Naive B cell (primary cell): ENCODE results near the gene ITIH3. TPM values are rescaled to one million over a fixed set of nuclear protein-coding genes. Genes with fewer than 3 reads are reported as not detected.

ENCODE experiments used
- ATAC-seq, 2 donors: fragments of 150-1000 bp; cut with Tn5 transposase; 2 replicates each; pipeline ENCODE4 v1.10.0; 2021; ENCODE audit warnings: low read depth in 2 of 2, mild to moderate bottlenecking in 2 of 2, moderate library complexity in 2 of 2
- DNase-seq: peaks from one replicate; pipeline ENCODE4 v3.0.0; 2022
- H3K27ac Mint-ChIP-seq, 6 donors: one replicate each; pipeline ENCODE4 v1.8.0; 2020 to 2022; ENCODE audit warnings: mild to moderate bottlenecking in 6 of 6, mixed read lengths in 6 of 6, moderate library complexity in 5 of 6, inconsistent platforms in 2 of 6
- H3K27me3 Mint-ChIP-seq, 3 donors: one replicate each; pipeline ENCODE4 v1.8.0; 2021 to 2022; ENCODE audit warnings: mixed read lengths in 3 of 3, mild to moderate bottlenecking in 1 of 3
- H3K36me3 Mint-ChIP-seq, 2 donors: one replicate each; pipeline ENCODE4 v1.8.0; 2020 to 2022; ENCODE audit warnings: mixed read lengths in 2 of 2, inconsistent platforms in 1 of 2, mild to moderate bottlenecking in 1 of 2
- H3K4me1 Mint-ChIP-seq, 3 donors: one replicate each; pipeline ENCODE4 v1.8.0; 2020 to 2022; ENCODE audit warnings: mixed read lengths in 3 of 3, inconsistent platforms in 1 of 3, mild to moderate bottlenecking in 1 of 3, moderate library complexity in 1 of 3
- H3K4me3 Mint-ChIP-seq, 8 donors: one replicate each; pipeline ENCODE4 v1.8.0; 2020 to 2022; ENCODE audit warnings: mild to moderate bottlenecking in 8 of 8, mixed read lengths in 8 of 8, moderate library complexity in 8 of 8, inconsistent platforms in 2 of 8
- H3K9me3 Mint-ChIP-seq, 7 donors: one replicate each; pipeline ENCODE4 v1.8.0; 2020 to 2022; ENCODE audit warnings: mixed read lengths in 7 of 7, mild to moderate bottlenecking in 5 of 7, inconsistent platforms in 2 of 7, moderate library complexity in 1 of 7
- polyA plus RNA-seq, 6 donors: library from polyadenylated mRNA; unstranded; fragments of 300-500 nt; fragmentation: Illumina TruSeq; gene quantifications; one replicate each; pipeline ENCODE4 v1.2.3, GENCODE V29; 2021; ENCODE audit warnings: low read depth in 6 of 6

The ITIH3 gene
- polyA plus RNA-seq, 6 donors from 2014 or later = not detected

GRCh38 chr3:52841981-52842340 lies 47.4 kb downstream of the ITIH3 start:
- Mint-ChIP-seq H3K4me3 (no peak overlapping the region), H3K4me1 (peaks cover 0 to 10% (median 3%) of the 10 kb centered on the region in 3 donors), H3K9me3 (peaks cover 0 to 2% (median 0%) of the 10 kb centered on the region in 7 donors), H3K27ac (no peak overlapping the region), H3K36me3 (peaks cover 4 to 26% of the 10 kb centered on the region in 2 donors), H3K27me3 (no peaks in the 10 kb centered on the region)
- ATAC-seq (no peak), DNase-seq (no peak)

GRCh38 chr3:52842424-52842823 lies 47.8 kb downstream of the ITIH3 start:
- DNase-seq = no peak
- no peaks in the 10 kb centered on the region for H3K27me3 Mint-ChIP-seq
- H3K4me1 Mint-ChIP-seq = peaks cover 0 to 10% (median 3%) of the 10 kb centered on the region in 3 donors
- peaks cover 3 to 26% of the 10 kb centered on the region in 2 donors for H3K36me3 Mint-ChIP-seq
- peaks cover 0 to 2% (median 0%) of the 10 kb centered on the region in 7 donors for H3K9me3 Mint-ChIP-seq
- no peak for ATAC-seq
- no peak overlapping the region for H3K4me3 Mint-ChIP-seq
- peak overlapping the region in 1 of 6 donors; percentile 53 for H3K27ac Mint-ChIP-seq

GRCh38 chr3:52843108-52843865 lies 48.7 kb downstream of the ITIH3 start:
- Mint-ChIP-seq H3K36me3 (peaks cover 0 to 26% of the 10 kb centered on the region in 2 donors), H3K27me3 (no peaks in the 10 kb centered on the region), H3K27ac (peak overlapping the region in 1 of 6 donors; percentile 64), H3K4me3 (peak overlapping the region in 1 of 8 donors; percentile 29), H3K4me1 (peaks cover 0 to 10% (median 3%) of the 10 kb centered on the region in 3 donors), H3K9me3 (peaks cover 0 to 2% (median 0%) of the 10 kb centered on the region in 7 donors)
- ATAC-seq (no peak), DNase-seq (no peak)

GRCh38 chr3:52843881-52844280 lies 49.3 kb downstream of the ITIH3 start:
- Mint-ChIP-seq H3K36me3 (peaks cover 0 to 26% of the 10 kb centered on the region in 2 donors), H3K27ac (no peak overlapping the region), H3K27me3 (no peaks in the 10 kb centered on the region)

GRCh38 chr3:52844290-52844975 lies 49.8 kb downstream of the ITIH3 start:
- Mint-ChIP-seq H3K27me3 (no peaks in the 10 kb centered on the region), H3K36me3 (peaks cover 0 to 26% of the 10 kb centered on the region in 2 donors), H3K9me3 (peaks cover 0 to 2% (median 0%) of the 10 kb centered on the region in 7 donors), H3K4me3 (peak overlapping the region in 2 of 8 donors; percentile 29 to 30), H3K27ac (peak overlapping the region in 1 of 6 donors; percentile 90), H3K4me1 (peaks cover 0 to 5% (median 3%) of the 10 kb centered on the region in 3 donors)
- ATAC-seq (no peak), DNase-seq (no peak)

More at GRCh38 chr3:52843881-52844280, 49.3 kb downstream of the ITIH3 start:
- DNase-seq = no peak
- ATAC-seq = no peak
- Mint-ChIP-seq H3K4me3 (no peak overlapping the region), H3K4me1 (peaks cover 0 to 7% (median 3%) of the 10 kb centered on the region in 3 donors), H3K9me3 (peaks cover 0 to 2% (median 0%) of the 10 kb centered on the region in 7 donors)

GRCh38 chr3:52845157-52845556 lies 50.6 kb downstream of the ITIH3 start:
- peaks cover 0 to 22% of the 10 kb centered on the region in 2 donors for H3K36me3 Mint-ChIP-seq

GRCh38 chr3:52845691-52846431 lies 51.3 kb downstream of the ITIH3 start:
- Mint-ChIP-seq H3K36me3 (peaks cover 0 to 18% of the 10 kb centered on the region in 2 donors), H3K9me3 (peaks cover 0 to 2% (median 0%) of the 10 kb centered on the region in 7 donors), H3K27me3 (no peaks in the 10 kb centered on the region), H3K4me3 (no peak overlapping the region), H3K4me1 (peaks cover 0 to 5% (median 3%) of the 10 kb centered on the region in 3 donors), H3K27ac (peak overlapping the region in 2 of 6 donors; percentile 56 to 65)
- peak in 1 of 2 donors; percentile 30 for ATAC-seq
- peak; percentile 11 for DNase-seq

More at GRCh38 chr3:52845157-52845556, 50.6 kb downstream of the ITIH3 start:
- Mint-ChIP-seq H3K27ac (no peak overlapping the region), H3K4me3 (no peak overlapping the region), H3K27me3 (no peaks in the 10 kb centered on the region), H3K4me1 (peaks cover 0 to 5% (median 3%) of the 10 kb centered on the region in 3 donors), H3K9me3 (peaks cover 0 to 2% (median 0%) of the 10 kb centered on the region in 7 donors)
- ATAC-seq (no peak), DNase-seq (no peak)

- H3K36me3 Mint-ChIP-seq = peaks cover 0 to 14% of the 10 kb centered on the region in 2 donors
- H3K27ac Mint-ChIP-seq = peak overlapping the region in 3 of 6 donors; percentile 50 to 69 (median 65)
- ATAC-seq (no peak), DNase-seq (no peak)
- H3K4me1 Mint-ChIP-seq = peaks cover 0 to 5% (median 3%) of the 10 kb centered on the region in 3 donors
- H3K9me3 Mint-ChIP-seq = peaks cover 0 to 2% (median 0%) of the 10 kb centered on the region in 7 donors
- no peaks in the 10 kb centered on the region for H3K27me3 Mint-ChIP-seq
- H3K4me3 Mint-ChIP-seq = no peak overlapping the region
These were observed 51.9 kb downstream of the ITIH3 start for GRCh38 chr3:52846432-52846965.

- no peak overlapping the region for H3K4me3 Mint-ChIP-seq
- peaks cover 0 to 6% of the 10 kb centered on the region in 2 donors for H3K36me3 Mint-ChIP-seq
- peak overlapping the region in 1 of 6 donors; percentile 18 for H3K27ac Mint-ChIP-seq
- peaks cover 0 to 5% (median 3%) of the 10 kb centered on the region in 3 donors for H3K4me1 Mint-ChIP-seq
- H3K27me3 Mint-ChIP-seq = no peaks in the 10 kb centered on the region
- peaks cover 0 to 2% (median 0%) of the 10 kb centered on the region in 7 donors for H3K9me3 Mint-ChIP-seq
- no peak for DNase-seq
- ATAC-seq = no peak
These were observed 52.6 kb downstream of the ITIH3 start for GRCh38 chr3:52847241-52847640.

- H3K27me3 Mint-ChIP-seq = no peaks in the 10 kb centered on the region
- peaks cover 0 to 2% (median 0%) of the 10 kb centered on the region in 7 donors for H3K9me3 Mint-ChIP-seq
- H3K4me1 Mint-ChIP-seq = peaks cover 0 to 5% (median 3%) of the 10 kb centered on the region in 3 donors
- H3K36me3 Mint-ChIP-seq = peaks cover 0 to 2% of the 10 kb centered on the region in 2 donors
- H3K27ac Mint-ChIP-seq = peak overlapping the region in 1 of 6 donors; percentile 42
- DNase-seq (no peak), ATAC-seq (no peak)
- no peak overlapping the region for H3K4me3 Mint-ChIP-seq
These were observed 53.1 kb downstream of the ITIH3 start for GRCh38 chr3:52847726-52848125.

- Mint-ChIP-seq H3K9me3 (peaks cover 0 to 2% (median 0%) of the 10 kb centered on the region in 7 donors), H3K4me3 (no peak overlapping the region), H3K27ac (no peak overlapping the region), H3K36me3 (no peaks in the 10 kb centered on the region), H3K4me1 (peaks cover 0 to 5% (median 3%) of the 10 kb centered on the region in 3 donors), H3K27me3 (no peaks in the 10 kb centered on the region)
- no peak for ATAC-seq
- no peak for DNase-seq
These were observed 54.0 kb downstream of the ITIH3 start for GRCh38 chr3:52848617-52849016.

GRCh38 chr3:52849656-52850055 lies 55.1 kb downstream of the ITIH3 start:
- Mint-ChIP-seq H3K4me1 (peaks cover 0 to 5% (median 3%) of the 10 kb centered on the region in 3 donors), H3K4me3 (no peak overlapping the region), H3K27me3 (no peaks in the 10 kb centered on the region), H3K36me3 (no peaks in the 10 kb centered on the region), H3K27ac (peak overlapping the region in 1 of 6 donors; percentile 85), H3K9me3 (peaks cover 0 to under 1% (median 0%) of the 10 kb centered on the region in 7 donors)
- ATAC-seq (no peak), DNase-seq (no peak)
